ENCODE results near the gene THRB.

THRB gene

DNA sequence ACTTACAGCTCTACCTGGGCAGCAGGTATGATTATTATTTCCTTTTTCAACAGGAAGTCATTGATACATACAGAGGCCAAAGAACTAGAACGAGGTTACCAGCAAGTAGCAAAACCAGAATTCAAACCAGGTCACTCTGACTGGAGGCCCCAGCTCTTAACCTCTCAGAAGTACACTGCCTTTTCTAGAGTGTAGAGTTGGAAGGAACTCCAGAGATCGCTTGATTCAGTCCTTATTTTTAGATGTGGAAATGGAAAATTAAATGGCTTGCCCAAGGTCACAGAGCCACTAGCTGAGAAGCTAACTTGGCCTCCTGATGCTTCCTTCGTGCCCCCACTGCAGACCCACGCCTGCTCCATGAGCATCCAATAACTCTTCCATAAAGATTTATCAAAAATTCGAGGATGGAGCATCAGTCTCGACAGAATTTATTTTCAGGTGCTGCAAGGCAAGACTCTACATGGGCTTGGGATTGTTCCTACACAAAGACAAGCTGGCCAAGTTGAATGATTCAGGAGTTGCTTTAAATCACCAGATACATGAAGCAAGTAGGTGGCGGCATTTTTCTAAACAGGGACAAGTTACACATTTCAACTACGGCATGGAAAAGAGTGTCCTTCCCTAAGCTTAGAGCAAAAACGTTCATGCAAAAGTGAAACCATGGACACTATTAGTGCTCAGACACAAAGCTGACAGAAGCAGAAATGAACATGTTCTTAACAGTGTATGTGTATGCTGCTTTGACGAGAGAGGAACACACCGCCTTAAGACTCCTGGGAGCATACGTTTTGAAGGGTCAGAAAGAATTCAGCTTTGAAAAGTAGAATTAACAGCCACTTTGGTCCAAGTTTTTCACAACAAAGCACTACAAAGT lies 235.7 kb downstream of the THRB start:
- no peak for DNase-seq

- DNase-seq = no peak
Measured at GRCh38 chr3:24258260-24258659, 236.4 kb downstream of the THRB start.

GRCh38 chr3:24255414-24255813 lies 239.2 kb downstream of the THRB start:
- DNase-seq = no peak

DNA sequence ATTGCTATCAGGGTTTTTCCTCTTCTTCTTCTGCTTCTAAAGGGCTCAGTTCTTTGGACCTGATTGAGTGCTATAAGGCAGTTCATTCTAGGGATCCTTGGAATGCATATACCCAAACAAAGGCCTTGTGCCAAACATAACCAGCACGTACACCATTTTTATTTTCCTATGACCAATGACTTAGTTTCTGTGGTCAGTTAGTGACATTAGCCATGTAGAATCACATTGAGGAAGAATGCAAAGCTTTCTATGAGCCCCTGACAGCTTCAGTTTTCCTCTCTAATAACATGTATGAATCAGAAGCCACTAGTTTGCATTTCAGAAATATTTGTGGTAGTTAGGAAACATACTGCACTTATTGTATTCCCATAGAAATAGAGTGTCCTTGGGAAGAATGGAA lies 240.0 kb downstream of the THRB start:
- DNase-seq = no peak

GRCh38 chr3:24253336-24253735 lies 241.3 kb downstream of the THRB start:
- no peak for DNase-seq

- no peak for DNase-seq
Measured at GRCh38 chr3:24249523-24249922, 245.1 kb downstream of the THRB start.

- no peak for DNase-seq
Measured at GRCh38 chr3:24245056-24245455, 249.6 kb downstream of the THRB start.

DNA sequence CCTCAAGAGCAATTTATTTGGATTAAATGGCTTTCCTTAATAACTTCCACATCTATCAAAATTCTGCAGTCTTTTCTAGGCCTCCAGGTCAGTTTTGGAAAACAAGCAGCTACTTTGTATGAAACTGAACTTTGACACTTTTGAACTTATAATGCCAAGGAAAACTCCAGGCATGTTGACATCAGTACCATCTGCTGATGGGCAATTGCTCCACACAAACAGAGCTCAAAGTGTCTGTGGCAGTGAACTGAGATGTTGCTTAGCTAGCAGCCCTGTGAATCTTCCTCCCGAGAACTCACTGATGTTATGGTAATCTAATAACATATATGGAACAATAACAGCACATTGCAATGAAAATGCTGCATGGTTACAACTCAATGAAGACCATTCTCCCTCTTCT lies 250.2 kb downstream of the THRB start:
- no peak for DNase-seq

DNA sequence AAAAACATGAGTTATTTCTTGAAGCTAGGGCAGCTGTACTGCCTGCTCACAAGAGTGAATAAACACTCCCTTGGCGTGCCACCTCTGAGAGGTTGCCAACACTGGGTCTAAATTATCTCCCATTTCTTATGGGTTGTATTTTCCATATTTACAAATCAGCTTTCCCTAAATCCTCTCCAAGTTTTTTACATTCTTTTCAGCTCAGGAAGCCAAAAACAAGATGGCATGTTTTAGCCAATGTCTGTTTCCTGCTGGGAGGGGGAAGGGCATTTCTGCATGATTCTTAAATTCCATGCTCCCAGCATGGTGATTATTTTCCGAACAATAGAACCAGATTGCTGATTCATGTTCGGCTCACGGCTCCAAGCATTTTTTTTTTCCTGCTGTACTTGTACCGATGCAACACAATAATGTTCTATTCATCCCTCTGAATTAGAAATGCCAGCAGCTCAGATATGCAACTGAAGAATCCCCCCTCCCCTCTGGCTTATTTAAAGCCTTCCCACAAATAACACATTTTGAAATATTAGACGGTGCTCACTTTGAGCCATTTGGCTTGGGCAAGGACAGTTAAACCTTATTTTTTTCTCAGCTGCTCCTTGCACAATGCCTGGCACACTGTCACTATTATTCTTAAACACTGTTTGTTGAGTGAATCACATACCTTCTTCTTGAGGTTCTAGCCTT lies 252.5 kb downstream of the THRB start:
- DNase-seq = no peak

DNA sequence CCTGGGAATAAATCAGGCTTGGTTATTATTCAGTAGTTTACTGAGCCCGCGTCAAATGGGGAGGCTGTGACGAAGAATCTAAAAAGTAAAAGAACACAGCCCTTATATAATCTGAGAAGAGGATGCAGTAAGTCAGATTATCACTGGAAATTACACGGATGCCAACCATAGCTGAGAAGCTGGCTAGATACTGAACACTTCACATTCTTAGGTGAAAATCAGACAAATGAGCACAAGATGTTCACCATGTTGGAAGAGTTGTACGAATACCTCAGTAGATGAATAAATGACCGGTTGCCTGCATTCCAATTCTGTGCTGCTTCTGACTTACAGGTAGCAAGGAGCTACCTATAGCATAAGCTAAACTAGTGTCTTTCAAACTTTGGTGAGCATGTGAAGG lies 254.3 kb downstream of the THRB start:
- no peak for DNase-seq

DNA sequence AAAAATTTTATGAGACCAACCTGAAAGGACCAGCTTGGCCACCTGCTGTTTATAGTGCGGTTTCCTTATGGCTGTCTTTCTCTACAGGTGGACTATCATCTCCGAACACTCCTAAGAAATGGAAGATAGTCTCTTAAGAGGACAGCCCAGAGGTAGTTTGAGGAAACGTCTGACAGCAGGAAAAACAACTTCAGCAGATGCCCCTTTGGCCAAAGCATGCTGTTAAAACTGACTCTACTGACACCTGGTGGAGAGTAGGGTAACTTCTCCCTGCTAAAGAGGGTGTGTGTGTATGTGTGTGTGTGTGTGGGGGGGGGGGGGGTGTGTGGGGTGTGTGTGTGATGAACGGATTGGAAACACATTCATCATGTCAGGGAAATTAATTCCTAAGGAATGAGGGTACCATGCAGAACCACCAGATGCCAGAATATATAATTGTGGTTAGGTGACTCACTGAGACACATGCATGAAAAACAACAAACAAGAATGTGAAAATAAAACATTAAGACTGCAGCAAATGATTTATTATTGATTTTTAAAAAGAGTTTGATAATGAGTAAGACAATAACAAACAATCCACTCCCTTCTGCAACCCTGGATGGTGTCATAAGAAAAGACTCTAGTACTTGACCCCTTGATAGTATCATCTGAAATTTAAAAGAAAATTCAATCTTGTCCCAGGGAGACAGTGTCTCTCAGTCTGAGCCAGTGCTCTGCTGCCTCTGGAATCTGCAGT lies 256.5 kb downstream of the THRB start:
- no peak for DNase-seq

- DNase-seq = no peak
Measured at GRCh38 chr3:24235121-24235520, 259.5 kb downstream of the THRB start.

DNA sequence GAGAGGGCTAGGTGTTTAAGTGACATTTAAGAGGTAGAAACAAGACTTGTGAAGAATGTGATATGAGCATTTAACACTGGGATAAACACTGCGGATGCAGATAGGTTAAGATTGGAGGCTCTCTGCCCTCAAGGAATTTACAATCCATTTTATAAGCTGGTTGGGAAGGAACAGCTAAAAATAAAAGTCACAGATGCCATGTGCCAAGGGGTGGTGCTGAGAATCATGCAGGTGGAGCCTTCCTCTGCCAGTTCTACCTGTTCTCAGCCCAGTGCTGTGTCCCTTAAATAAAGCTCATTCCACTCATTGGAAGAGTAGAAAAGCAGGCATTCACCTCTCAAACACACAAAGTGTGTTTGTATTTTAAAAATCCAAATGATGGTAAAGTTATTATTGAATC lies 261.9 kb downstream of the THRB start:
- DNase-seq = no peak

- no peak for DNase-seq
Measured at GRCh38 chr3:24229468-24230221, 265.0 kb downstream of the THRB start.

GRCh38 chr3:24227635-24228034 lies 267.0 kb downstream of the THRB start:
- no peak for DNase-seq

GRCh38 chr3:24226397-24226796 lies 268.3 kb downstream of the THRB start:
- DNase-seq = no peak

GRCh38 chr3:24225385-24225950 lies 269.2 kb downstream of the THRB start:
- DNase-seq = no peak

- no peak for DNase-seq
Measured at GRCh38 chr3:24224666-24225384, 269.8 kb downstream of the THRB start.

DNA sequence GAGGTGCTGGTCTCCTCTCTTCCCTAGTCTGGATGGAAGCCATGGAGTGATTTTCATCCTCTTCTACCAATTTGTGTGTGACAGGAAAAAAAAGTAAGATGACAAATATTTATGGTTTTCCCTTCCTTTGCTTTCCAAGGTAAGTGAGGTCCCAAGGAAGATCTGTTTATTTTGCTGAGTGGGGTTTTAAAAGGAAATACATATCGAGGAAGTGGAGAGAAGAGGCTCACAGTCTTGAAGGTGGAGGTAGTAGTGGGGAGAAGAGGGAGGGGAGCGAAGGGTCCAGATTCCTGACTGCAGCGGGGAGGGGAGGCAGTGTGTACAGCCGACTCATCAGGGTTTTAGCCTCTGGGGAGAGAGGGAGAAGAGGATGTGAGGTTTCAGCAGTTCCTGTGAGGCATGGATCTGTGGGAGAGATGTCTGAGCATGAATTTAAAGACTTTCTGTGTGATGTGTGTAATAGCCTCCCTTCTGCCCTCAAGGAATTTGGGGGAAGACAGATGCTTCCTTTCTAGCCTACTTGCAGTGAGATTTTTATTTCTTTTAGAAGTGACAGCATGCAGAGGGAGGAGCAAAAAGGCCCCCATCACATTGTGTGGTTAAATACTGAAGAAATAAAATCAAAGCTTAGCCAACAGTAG lies 272.4 kb downstream of the THRB start:
- no peak for DNase-seq

- no peak for DNase-seq
Measured at GRCh38 chr3:24220859-24221657, 273.6 kb downstream of the THRB start.

Measured in effector CD8-positive, alpha-beta T cell (primary cell).